Activated CD4-positive, alpha-beta T cell treated with anti-CD3 and anti-CD28 coated beads, Interleukin-2, amount 10 ng/mL, durations not matched to agents 7 days and 5 days (primary cell): Measurements from ENCODE around the gene RPL9. TPM values are rescaled to one million over a fixed set of nuclear protein-coding genes. Genes with fewer than 3 reads are reported as not detected.
"Not testable (repeated sequence)": the region's sequence is repeated elsewhere in the genome, so short reads cannot be mapped to it uniquely, and the experiment has no call there.

Experiments used
- CTCF ChIA-PET: fragments of 350-600 bp; sonication (Branson Sonifier 250); formaldehyde crosslinking; loops from one replicate; lab custom pipeline; 2021; ENCODE audit warnings: antibody characterized with exemption; lab: Charles Lee
- POLR2A ChIA-PET: fragments of 350-600 bp; sonication (Branson Sonifier 250); formaldehyde crosslinking; loops from one replicate; lab custom pipeline; 2021; ENCODE audit warnings: antibody characterized with exemption; lab: Charles Lee
- DNase-seq: peaks from one replicate; pipeline ENCODE4 v3.0.0-alpha.2; 2020
- H3K27ac Mint-ChIP-seq: one replicate; pipeline ENCODE4 v1.8.0; 2021; ENCODE audit warnings: mild to moderate bottlenecking, moderate library complexity, mixed read lengths
- H3K27me3 Mint-ChIP-seq: one replicate; pipeline ENCODE4 v1.8.0; 2021; ENCODE audit warnings: mixed read lengths
- H3K36me3 Mint-ChIP-seq: one replicate; pipeline ENCODE4 v1.8.0; 2021; ENCODE audit warnings: low read depth, mixed read lengths
- H3K4me1 Mint-ChIP-seq: one replicate; pipeline ENCODE4 v1.8.0; 2021; ENCODE audit warnings: mixed read lengths
- H3K4me3 Mint-ChIP-seq: one replicate; pipeline ENCODE4 v1.8.0; 2021; ENCODE audit warnings: mild to moderate bottlenecking, moderate library complexity, mixed read lengths
- H3K9me3 Mint-ChIP-seq: one replicate; pipeline ENCODE4 v1.8.0; 2021; ENCODE audit warnings: mixed read lengths
- total RNA-seq, 2 experiments: library from RNA; stranded (reverse); gene quantifications; one replicate each; pipeline ENCODE4 v1.2.3, GENCODE V29; 2021

RPL9 gene
- 1,000 to 10,000 TPM in 1 of 2 experiments, 100 to 1,000 TPM in 1; 868 to 1,019 TPM for total RNA-seq

- Mint-ChIP-seq H3K27me3 (no peaks in the 10 kb centered on the region), H3K4me3 (peak within 1 kb of the TSS; percentile 98), H3K9me3 (no peaks in the 10 kb centered on the region), H3K4me1 (peaks cover 49% of the 10 kb centered on the region), H3K36me3 (peaks cover 44% of the 10 kb centered on the region), H3K27ac (peak within 1 kb of the TSS; percentile 100)
- ChIA-PET CTCF (interaction anchor here (0.6 to 6.5 kb wide), 6 partner anchors 11 to 1267 kb away, joined by 3 to 31 read pairs (median 3); partner anchors contain the start of gene PDS5A), POLR2A (no interaction called here)
- DNase-seq: peak; percentile 95
These were observed at the start of gene RPL9, which contains the start of gene LIAS for GRCh38 chr4:39458505-39459300. Gene RPL9 (minus strand): TSS chr4:39458922. CDS start chr4:39458439, 483 bp downstream. Gene LIAS (plus strand): TSS chr4:39459056. CDS start chr4:39459118, 62 bp downstream.

GRCh38 chr4:39505581-39505980, 46.9 kb upstream of the RPL9 start:
- no peaks in the 10 kb centered on the region for H3K9me3 Mint-ChIP-seq
- CTCF ChIA-PET: interaction anchor here (0.5 to 0.9 kb wide), 5 partner anchors 37 to 455 kb away, joined by 3 to 5 read pairs (median 3); no protein-coding TSS in a partner anchor
- no peak for DNase-seq
- no peak overlapping the region for H3K27ac Mint-ChIP-seq
- no peaks in the 10 kb centered on the region for H3K4me1 Mint-ChIP-seq
- no peak overlapping the region for H3K4me3 Mint-ChIP-seq
- no peaks in the 10 kb centered on the region for H3K27me3 Mint-ChIP-seq
- POLR2A ChIA-PET: no interaction called here
- H3K36me3 Mint-ChIP-seq: peaks cover 17% of the 10 kb centered on the region

GRCh38 chr4:39504538-39504937, 45.8 kb upstream of the RPL9 start:
- POLR2A ChIA-PET: no interaction called here
- H3K4me1 Mint-ChIP-seq: no peaks in the 10 kb centered on the region
- DNase-seq: no peak
- H3K4me3 Mint-ChIP-seq: no peak overlapping the region
- CTCF ChIA-PET: no interaction called here
- no peaks in the 10 kb centered on the region for H3K9me3 Mint-ChIP-seq
- no peak overlapping the region for H3K27ac Mint-ChIP-seq
- H3K36me3 Mint-ChIP-seq: peaks cover 19% of the 10 kb centered on the region
- H3K27me3 Mint-ChIP-seq: no peaks in the 10 kb centered on the region

GRCh38 chr4:39502664-39503035, 43.9 kb upstream of the RPL9 start:
- H3K27ac Mint-ChIP-seq, POLR2A ChIA-PET, H3K9me3 Mint-ChIP-seq, DNase-seq, H3K4me1 Mint-ChIP-seq, H3K4me3 Mint-ChIP-seq, H3K27me3 Mint-ChIP-seq: not testable (repeated sequence)
- H3K36me3 Mint-ChIP-seq: peaks cover 27% of the 10 kb centered on the region
- CTCF ChIA-PET: interaction anchor here (0.5 to 0.6 kb wide), 2 partner anchors 72 to 452 kb away, joined by 3 to 6 read pairs; no protein-coding TSS in a partner anchor

- Mint-ChIP-seq H3K27ac (no peak overlapping the region), H3K4me1 (no peaks in the 10 kb centered on the region), H3K4me3 (no peak overlapping the region), H3K27me3 (no peaks in the 10 kb centered on the region), H3K36me3 (peaks cover 27% of the 10 kb centered on the region), H3K9me3 (no peaks in the 10 kb centered on the region)
- POLR2A ChIA-PET: no interaction called here
- no peak for DNase-seq
- CTCF ChIA-PET: interaction anchor here (0.5 to 0.6 kb wide), 3 partner anchors 72 to 1232 kb away, joined by 3 to 6 read pairs (median 3); no protein-coding TSS in a partner anchor
These were observed 43.4 kb upstream of the RPL9 start for GRCh38 chr4:39502019-39502663.

- Mint-ChIP-seq H3K4me3 (no peak overlapping the region), H3K4me1 (no peaks in the 10 kb centered on the region), H3K27ac (no peak overlapping the region), H3K36me3 (peaks cover 16% of the 10 kb centered on the region), H3K9me3 (no peaks in the 10 kb centered on the region), H3K27me3 (no peaks in the 10 kb centered on the region)
- DNase-seq: no peak
- CTCF ChIA-PET: no interaction called here
- POLR2A ChIA-PET: no interaction called here
These were observed 40.0 kb upstream of the RPL9 start for GRCh38 chr4:39498727-39499020.

- H3K9me3 Mint-ChIP-seq: no peaks in the 10 kb centered on the region
- H3K27me3 Mint-ChIP-seq: no peaks in the 10 kb centered on the region
- ChIA-PET CTCF (no interaction called here), POLR2A (no interaction called here)
- no peak for DNase-seq
- H3K36me3 Mint-ChIP-seq: peaks cover 10% of the 10 kb centered on the region
- no peaks in the 10 kb centered on the region for H3K4me1 Mint-ChIP-seq
- H3K27ac Mint-ChIP-seq: no peak overlapping the region
- H3K4me3 Mint-ChIP-seq: no peak overlapping the region
These were observed 39.4 kb upstream of the RPL9 start for GRCh38 chr4:39497909-39498726.

- no peak for DNase-seq
- peaks cover 10% of the 10 kb centered on the region for H3K36me3 Mint-ChIP-seq
- no peak overlapping the region for H3K4me3 Mint-ChIP-seq
- H3K9me3 Mint-ChIP-seq: no peaks in the 10 kb centered on the region
- no peak overlapping the region for H3K27ac Mint-ChIP-seq
- ChIA-PET CTCF (interaction anchor here (0.6 kb wide), 1 partner anchor 30 kb away, joined by 4 read pairs; no protein-coding TSS in a partner anchor), POLR2A (no interaction called here)
- no peaks in the 10 kb centered on the region for H3K27me3 Mint-ChIP-seq
- H3K4me1 Mint-ChIP-seq: no peaks in the 10 kb centered on the region
These were observed 36.9 kb upstream of the RPL9 start for GRCh38 chr4:39495446-39496213.

GRCh38 chr4:39494354-39494753, 35.6 kb upstream of the RPL9 start:
- no peaks in the 10 kb centered on the region for H3K4me1 Mint-ChIP-seq
- no peak overlapping the region for H3K27ac Mint-ChIP-seq
- no peaks in the 10 kb centered on the region for H3K27me3 Mint-ChIP-seq
- ChIA-PET POLR2A (no interaction called here), CTCF (no interaction called here)
- peaks cover 8% of the 10 kb centered on the region for H3K36me3 Mint-ChIP-seq
- no peak overlapping the region for H3K4me3 Mint-ChIP-seq
- no peaks in the 10 kb centered on the region for H3K9me3 Mint-ChIP-seq
- DNase-seq: no peak

GRCh38 chr4:39490322-39490721, 31.6 kb upstream of the RPL9 start:
- DNase-seq: no peak
- no peaks in the 10 kb centered on the region for H3K4me1 Mint-ChIP-seq
- CTCF ChIA-PET: no interaction called here
- H3K36me3 Mint-ChIP-seq: no peaks in the 10 kb centered on the region
- H3K27ac Mint-ChIP-seq: no peak overlapping the region
- no peaks in the 10 kb centered on the region for H3K27me3 Mint-ChIP-seq
- no peaks in the 10 kb centered on the region for H3K9me3 Mint-ChIP-seq
- POLR2A ChIA-PET: no interaction called here
- H3K4me3 Mint-ChIP-seq: no peak overlapping the region

GRCh38 chr4:39486221-39486804, 27.6 kb upstream of the RPL9 start:
- no peak for DNase-seq
- H3K4me1 Mint-ChIP-seq: no peaks in the 10 kb centered on the region
- no peak overlapping the region for H3K4me3 Mint-ChIP-seq
- H3K27me3 Mint-ChIP-seq: no peaks in the 10 kb centered on the region
- ChIA-PET POLR2A (no interaction called here), CTCF (no interaction called here)
- no peak overlapping the region for H3K27ac Mint-ChIP-seq
- H3K9me3 Mint-ChIP-seq: no peaks in the 10 kb centered on the region
- H3K36me3 Mint-ChIP-seq: no peaks in the 10 kb centered on the region
